Measurements from ENCODE around the gene BTBD7. TPM values are rescaled to one million over a fixed set of nuclear protein-coding genes. Genes with fewer than 3 reads are reported as not detected.

Gene BTBD7
- total RNA-seq, 1 experiment from 2014 or later = 30.8 TPM

- no peaks in the 10 kb centered on the region for H3K9me2 ChIP-seq (ENCODE audit: insufficient read depth)
- ChIA-PET CTCF (interaction anchor here (1.0 to 1.1 kb wide), 2 partner anchors 12 to 63 kb away, joined by 3 read pairs; no protein-coding TSS in a partner anchor), RAD21 (ENCODE audit: low non-redundant PET in 1 of 2, low total read pairs in 2 of 2, uncharacterized antibody in 2 of 2, unreplicated experiment in 2 of 2) (no interaction called here), POLR2A (interaction anchor here (1.4 kb wide), 1 partner anchor 11 kb away, joined by 3 read pairs; the partner anchor contains the start of genes GON7 and UBR7)
- no peaks in the 10 kb centered on the region for H3K27me3 ChIP-seq (ENCODE audit: insufficient read depth, low read length)
- no peak overlapping the region for H3K4me3 ChIP-seq (replicated peaks in 1 of 2; ENCODE audit: low read depth in 1 of 2, low read length in 2 of 2)
- no peak overlapping the region for H3K9ac ChIP-seq (ENCODE audit: low read length)
- DNase-seq (ENCODE audit: low read depth, low spot score) = no peak
- H4K20me1 ChIP-seq (ENCODE audit: insufficient read depth) = no peaks in the 10 kb centered on the region
- no peak overlapping the region for H3K4me2 ChIP-seq (ENCODE audit: low read length)
- no peak for TF ChIP-seq CTCF (IDR thresholded peaks at IDR 0.05 in 2 of 3, conservative IDR thresholded peaks at IDR 0.05 in 1 of 3; ENCODE audit: borderline replicate concordance in 1 of 3, insufficient read depth in 1 of 3, low read depth in 2 of 3, low read length in 2 of 3)
- TF ChIP-seq REST (IDR thresholded peaks at IDR 0.05; ENCODE audit: low read depth) = no peak
- H3K36me3 ChIP-seq (ENCODE audit: control insufficient read depth in 1 of 2, insufficient read depth in 2 of 2, low read length in 2 of 2) = 0 out of 4 replicates have a peak, but pooled peaks cover 0 to 3% of the 10 kb centered on the region in 2 experiments
- intact Hi-C loops (cut with micrococcal nuclease) = no loop called here
- ATAC-seq = no peak
- no TSS peak for BruUV-seq (replicated peaks)
- no peak overlapping the region for H2AFZ ChIP-seq (ENCODE audit: low read depth, low read length, poor library complexity, severe bottlenecking)
- H3K79me2 ChIP-seq (ENCODE audit: insufficient read depth, low read length) = no peaks in the 10 kb centered on the region
- no peaks in the 10 kb centered on the region for H3K4me1 ChIP-seq (ENCODE audit: control insufficient read depth in 1 of 2, insufficient read depth in 2 of 2, low read length in 2 of 2)
- no peak overlapping the region for H3K27ac ChIP-seq (ENCODE audit: low read depth, low read length)
- H3K9me3 ChIP-seq (ENCODE audit: control insufficient read depth in 1 of 2, insufficient read depth in 1 of 2, low read depth in 1 of 2, low read length in 2 of 2) = no peaks in the 10 kb centered on the region
Measured at GRCh38 chr14:93195316-93195999, 137.4 kb downstream of the BTBD7 start.

Other genes with a start within 250 kb of the BTBD7 start
- gene ITPK1, start 217.1 kb downstream of the BTBD7 start, total RNA-seq (2021; ENCODE audit: unreplicated experiment) = 70.2 TPM
- 14.2 TPM for gene MOAP1, start 148.1 kb downstream of the BTBD7 start, total RNA-seq (2021; ENCODE audit: unreplicated experiment)
- 19.5 TPM for gene LYSET, start 147.7 kb downstream of the BTBD7 start, total RNA-seq (2021; ENCODE audit: unreplicated experiment)
- gene GON7, start 126.0 kb downstream of the BTBD7 start, total RNA-seq (2021; ENCODE audit: unreplicated experiment) = 11.2 TPM
- 23.9 TPM for gene UBR7, start 125.8 kb downstream of the BTBD7 start, total RNA-seq (2021; ENCODE audit: unreplicated experiment)
- not detected for gene COX8C, start 14.1 kb upstream of the BTBD7 start, total RNA-seq (2021; ENCODE audit: unreplicated experiment)
- gene UNC79, start 97.9 kb upstream of the BTBD7 start, total RNA-seq (2021; ENCODE audit: unreplicated experiment) = 0.10 TPM